Smooth muscle cell (in vitro differentiated cells): Measurements from ENCODE around the gene LIMS2. TPM values are rescaled to one million over a fixed set of nuclear protein-coding genes. Genes with fewer than 3 reads are reported as not detected.

Experiments used
- DNase-seq: peaks from one replicate; lab custom pipeline; 2025; ENCODE audit not compliant: unreplicated experiment; lab: John Stamatoyannopoulos, UW
- H2AFZ ChIP-seq: fragments of 200-600 bp; sonication (generic); 2 replicates; pipeline ENCODE4 v1.6.0; 2016; ENCODE audit warnings: antibody characterized with exemption, low read depth, mild to moderate bottlenecking
- H3F3A ChIP-seq: fragments of 200-600 bp; sonication (generic); 2 replicates; pipeline ENCODE4 v1.6.0; 2017; ENCODE audit warnings: antibody characterized with exemption, low read depth
- H3K27ac ChIP-seq: fragments of 200-600 bp; sonication (generic); 2 replicates; pipeline ENCODE4 v1.5.1; 2016; ENCODE audit warnings: low read depth, mild to moderate bottlenecking
- H3K27me3 ChIP-seq: fragments of 200-600 bp; sonication (generic); 2 replicates; pipeline ENCODE4 v1.6.1; 2016; ENCODE audit warnings: low read depth, mild to moderate bottlenecking
- H3K36me3 ChIP-seq: fragments of 200-600 bp; sonication (generic); 2 replicates; pipeline ENCODE4 v1.5.1; 2016; ENCODE audit warnings: low read depth
- H3K4me1 ChIP-seq: fragments of 200-600 bp; sonication (generic); 2 replicates; pipeline ENCODE4 v1.5.1; 2016; ENCODE audit warnings: low read depth
- H3K4me2 ChIP-seq: fragments of 200-600 bp; sonication (generic); 2 replicates; pipeline ENCODE4 v1.6.0; 2016; ENCODE audit warnings: mild to moderate bottlenecking
- H3K4me3 ChIP-seq: fragments of 200-600 bp; sonication (generic); 2 replicates; pipeline ENCODE4 v1.5.1; 2016; ENCODE audit warnings: mild to moderate bottlenecking
- H3K79me2 ChIP-seq: fragments of 200-600 bp; sonication (generic); 2 replicates; pipeline ENCODE4 v1.6.0; 2016; ENCODE audit warnings: low read depth, mild to moderate bottlenecking
- H3K9ac ChIP-seq: fragments of 200-600 bp; sonication (generic); 2 replicates; pipeline ENCODE4 v1.6.0; 2016; ENCODE audit warnings: low read depth
- H3K9me3 ChIP-seq: fragments of 200-600 bp; sonication (generic); replicated peaks from 2 replicates; pipeline ENCODE4 v1.5.1; 2016; ENCODE audit warnings: low read depth
- H4K20me1 ChIP-seq: fragments of 200-600 bp; sonication (generic); 2 replicates; pipeline ENCODE4 v1.6.0; 2016; ENCODE audit warnings: low read depth
- WGBS: methylation state at CpG from one replicate; pipeline ENCODE4 v1.1.7; 2016; ENCODE audit warnings: low lambda C conversion rate; 5-methylcytosine and 5-hydroxymethylcytosine counted together
- polyA plus RNA-seq: library from polyadenylated mRNA; unstranded; fragments of >200 nt; fragmentation: Nextera tagmentation; extraction: Ambion mirVana; gene quantifications from 2 replicates; pipeline ENCODE4 v1.2.1, GENCODE V29; 2016
- total RNA-seq: library from RNA; depleted of rRNA; stranded (reverse); fragments of >200 nt; gene quantifications from 2 replicates; pipeline ENCODE4 v1.2.3, GENCODE V29; 2014
- TF ChIP-seq, protein P1 (sequence below): fragments of 200-600 bp; sonication (generic); IDR thresholded peaks from 2 replicates; pipeline ENCODE4 v1.5.1; 2017; ENCODE audit warnings: borderline replicate concordance, mild to moderate bottlenecking, antibody characterized with exemption; ENCODE audit not compliant: insufficient read depth, poor library complexity, severe bottlenecking

LIMS2 gene
- total and polyA plus RNA-seq, 2 experiments from 2014 or later: 8.4 to 22.3 TPM

DNA sequence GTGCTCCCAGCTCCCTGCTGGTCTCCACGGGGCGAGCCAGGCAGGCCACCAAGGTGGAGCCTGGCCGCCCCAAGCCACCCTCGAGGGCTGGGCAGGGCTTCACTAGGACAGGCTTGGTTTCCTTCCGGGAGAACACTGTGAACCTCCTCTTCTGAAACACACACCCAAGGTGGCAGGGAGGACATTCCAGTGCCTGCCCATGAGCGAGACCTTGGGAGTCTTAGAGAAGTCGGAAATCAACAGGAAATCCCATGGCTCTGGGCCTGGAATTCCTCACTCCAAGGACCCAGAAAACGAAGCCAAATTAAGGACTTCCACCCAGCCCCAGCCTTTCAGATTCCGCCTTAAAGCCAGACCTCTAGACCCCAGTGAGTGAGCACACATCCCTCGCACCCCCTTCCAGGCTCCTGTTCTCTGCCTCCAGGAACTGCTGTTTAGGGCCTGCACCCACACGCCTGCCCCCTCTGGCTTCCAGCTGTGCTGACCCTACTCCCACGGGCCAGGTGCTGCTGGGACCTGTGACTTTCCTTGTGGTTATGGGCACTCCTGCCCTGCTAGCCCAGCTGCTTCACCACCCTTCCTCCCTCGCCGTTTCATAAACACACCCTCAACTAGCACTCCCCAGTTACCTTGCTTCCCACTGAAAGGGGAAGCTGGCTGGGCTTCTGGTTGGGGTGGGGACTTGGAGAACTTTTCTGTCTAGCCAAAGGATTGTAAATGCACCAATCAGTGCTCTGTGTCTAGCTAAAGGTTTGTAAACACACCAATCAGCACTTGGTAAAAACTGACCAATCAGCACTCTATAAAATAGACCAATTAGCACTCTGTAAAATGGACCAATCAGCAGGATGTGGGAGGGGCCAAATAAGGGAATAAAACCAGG, 15.7 kb downstream of the LIMS2 start:
- DNase-seq: no peak
- no peak overlapping the region for H2AFZ ChIP-seq
- H3K4me2 ChIP-seq: no peak overlapping the region
- TF ChIP-seq, protein P1, sequence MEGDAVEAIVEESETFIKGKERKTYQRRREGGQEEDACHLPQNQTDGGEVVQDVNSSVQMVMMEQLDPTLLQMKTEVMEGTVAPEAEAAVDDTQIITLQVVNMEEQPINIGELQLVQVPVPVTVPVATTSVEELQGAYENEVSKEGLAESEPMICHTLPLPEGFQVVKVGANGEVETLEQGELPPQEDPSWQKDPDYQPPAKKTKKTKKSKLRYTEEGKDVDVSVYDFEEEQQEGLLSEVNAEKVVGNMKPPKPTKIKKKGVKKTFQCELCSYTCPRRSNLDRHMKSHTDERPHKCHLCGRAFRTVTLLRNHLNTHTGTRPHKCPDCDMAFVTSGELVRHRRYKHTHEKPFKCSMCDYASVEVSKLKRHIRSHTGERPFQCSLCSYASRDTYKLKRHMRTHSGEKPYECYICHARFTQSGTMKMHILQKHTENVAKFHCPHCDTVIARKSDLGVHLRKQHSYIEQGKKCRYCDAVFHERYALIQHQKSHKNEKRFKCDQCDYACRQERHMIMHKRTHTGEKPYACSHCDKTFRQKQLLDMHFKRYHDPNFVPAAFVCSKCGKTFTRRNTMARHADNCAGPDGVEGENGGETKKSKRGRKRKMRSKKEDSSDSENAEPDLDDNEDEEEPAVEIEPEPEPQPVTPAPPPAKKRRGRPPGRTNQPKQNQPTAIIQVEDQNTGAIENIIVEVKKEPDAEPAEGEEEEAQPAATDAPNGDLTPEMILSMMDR: no peak
- 87% methylated on average over 14 of the region's 14 CpGs for WGBS
- H3K4me1 ChIP-seq: peaks cover 11% of the 10 kb centered on the region
- no peak overlapping the region for H3K4me3 ChIP-seq
- H3K79me2 ChIP-seq: no peaks in the 10 kb centered on the region
- H3K27ac ChIP-seq: no peak overlapping the region
- H3F3A ChIP-seq: no peaks in the 10 kb centered on the region
- no peaks in the 10 kb centered on the region for H3K36me3 ChIP-seq
- H3K9me3 ChIP-seq: no peaks in the 10 kb centered on the region
- H3K27me3 ChIP-seq: peaks cover 3% of the 10 kb centered on the region
- H4K20me1 ChIP-seq: peaks cover 40% of the 10 kb centered on the region
- no peak overlapping the region for H3K9ac ChIP-seq

GRCh38 chr2:127658641-127659407, 16.5 kb downstream of the LIMS2 start:
- Histone ChIP-seq H3K79me2 (no peaks in the 10 kb centered on the region), H4K20me1 (peaks cover 35% of the 10 kb centered on the region), H2AFZ (no peak overlapping the region), H3K27ac (no peak overlapping the region), H3K27me3 (no peaks in the 10 kb centered on the region), H3F3A (no peaks in the 10 kb centered on the region), H3K4me2 (no peak overlapping the region), H3K4me1 (peaks cover 10% of the 10 kb centered on the region), H3K9me3 (no peaks in the 10 kb centered on the region), H3K36me3 (no peaks in the 10 kb centered on the region), H3K4me3 (no peak overlapping the region), H3K9ac (no peak overlapping the region)
- TF ChIP-seq, protein P1: no peak
- 90% methylated on average over 20 of the region's 20 CpGs for WGBS
- no peak for DNase-seq

DNA sequence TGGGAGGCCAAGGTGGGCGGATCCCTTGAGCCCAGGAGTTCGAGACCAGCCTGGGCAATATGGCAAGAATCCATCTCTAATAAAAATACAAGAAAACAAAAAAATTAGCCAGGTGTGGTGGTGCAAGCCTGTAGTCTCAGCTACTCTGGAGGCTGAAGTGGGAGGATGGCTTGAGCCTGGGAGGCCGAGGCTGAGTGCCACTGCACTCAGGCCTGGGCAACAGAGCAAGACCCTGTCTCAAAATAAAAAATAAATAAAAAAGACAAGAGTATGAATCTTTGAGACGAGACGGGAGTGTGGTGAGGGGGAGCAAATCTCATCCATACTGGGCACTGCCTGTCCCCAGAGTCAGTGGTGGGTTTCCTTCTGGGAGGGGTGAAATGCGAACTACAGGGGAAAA, 17.2 kb downstream of the LIMS2 start:
- Histone ChIP-seq H4K20me1 (peaks cover 29% of the 10 kb centered on the region), H3K27ac (no peak overlapping the region), H3K27me3 (no peaks in the 10 kb centered on the region), H2AFZ (no peak overlapping the region), H3K9ac (no peak overlapping the region), H3K4me3 (no peak overlapping the region), H3K36me3 (no peaks in the 10 kb centered on the region), H3K4me2 (no peak overlapping the region), H3K79me2 (no peaks in the 10 kb centered on the region), H3F3A (no peaks in the 10 kb centered on the region), H3K4me1 (peaks cover 9% of the 10 kb centered on the region), H3K9me3 (no peaks in the 10 kb centered on the region)
- 96% methylated on average over 6 of the region's 6 CpGs for WGBS
- TF ChIP-seq, protein P1: no peak
- DNase-seq: no peak
